Trophoblast cell (in vitro differentiated cells and primary cell): ENCODE measurements around the gene CASP2.

Experiments
- DNase-seq, 2 donors: peaks; one replicate each; pipeline ENCODE4 v3.0.0-alpha.2; 2016
- H2AFZ ChIP-seq: 2 replicates; pipeline ENCODE4 v1.6.1; 2013; ENCODE audit warnings: low read length, moderate library complexity, mild to moderate bottlenecking; ENCODE audit not compliant: insufficient read depth, poor library complexity
- H2AK5ac ChIP-seq: 2 replicates; pipeline ENCODE4 v1.6.1; 2013; ENCODE audit warnings: mild to moderate bottlenecking, low read length
- H2BK120ac ChIP-seq: 2 replicates; pipeline ENCODE4 v1.6.1; 2013; ENCODE audit warnings: low read length, mild to moderate bottlenecking, moderate library complexity; ENCODE audit not compliant: insufficient read depth, poor library complexity
- H2BK12ac ChIP-seq: 2 replicates; pipeline ENCODE4 v1.6.1; 2013; ENCODE audit warnings: mild to moderate bottlenecking, low read length, moderate library complexity
- H2BK5ac ChIP-seq: 2 replicates; pipeline ENCODE4 v1.6.1; 2013; ENCODE audit warnings: low read length, low read depth, moderate library complexity, mild to moderate bottlenecking; ENCODE audit not compliant: poor library complexity
- H3K14ac ChIP-seq: 2 replicates; pipeline ENCODE4 v1.6.1; 2013; ENCODE audit warnings: mild to moderate bottlenecking, low read length
- H3K18ac ChIP-seq: 2 replicates; pipeline ENCODE4 v1.6.1; 2013; ENCODE audit warnings: mild to moderate bottlenecking, low read length
- H3K23ac ChIP-seq: 2 replicates; pipeline ENCODE4 v1.6.1; 2013; ENCODE audit warnings: low read length
- H3K27ac ChIP-seq: 2 replicates; pipeline ENCODE4 v1.5.1; 2013; ENCODE audit warnings: low read depth, mild to moderate bottlenecking, inconsistent platforms, low read length, moderate library complexity
- H3K27me3 ChIP-seq: 2 replicates; pipeline ENCODE4 v1.6.1; 2013; ENCODE audit warnings: inconsistent platforms, mild to moderate bottlenecking, low read length, moderate library complexity; ENCODE audit not compliant: insufficient read depth
- H3K36me3 ChIP-seq, 2 experiments: 1 replicate in 1 of 2; 2 replicates in 1 of 2; pipeline ENCODE4 v1.6.1; 2013; ENCODE audit warnings: low read length in 2 of 2, mild to moderate bottlenecking in 2 of 2, moderate library complexity in 1 of 2; ENCODE audit not compliant: insufficient read depth in 2 of 2, control insufficient read depth in 1 of 2
- H3K4ac ChIP-seq: 2 replicates; pipeline ENCODE4 v1.6.1; 2013; ENCODE audit warnings: low read depth, mild to moderate bottlenecking, low read length, moderate library complexity
- H3K4me1 ChIP-seq, 2 experiments: 1 replicate in 1 of 2; 2 replicates in 1 of 2; pipeline ENCODE4 v1.6.1; 2013; ENCODE audit warnings: low read length in 2 of 2, mild to moderate bottlenecking in 2 of 2, moderate library complexity in 1 of 2; ENCODE audit not compliant: insufficient read depth in 2 of 2, control insufficient read depth in 1 of 2
- H3K4me2 ChIP-seq: 2 replicates; pipeline ENCODE4 v1.6.1; 2013; ENCODE audit warnings: inconsistent platforms, mild to moderate bottlenecking, low read length, moderate library complexity
- H3K4me3 ChIP-seq: 2 replicates; pipeline ENCODE4 v1.5.1; 2013; ENCODE audit warnings: mild to moderate bottlenecking, low read depth, low read length, inconsistent platforms
- H3K79me1 ChIP-seq: one replicate; pipeline ENCODE4 v1.6.1; 2013; ENCODE audit warnings: low read length
- H3K79me2 ChIP-seq: 2 replicates; pipeline ENCODE4 v1.6.1; 2013; ENCODE audit warnings: low read length, mild to moderate bottlenecking; ENCODE audit not compliant: control insufficient read depth, insufficient read depth, poor library complexity
- H3K9ac ChIP-seq: 2 replicates; pipeline ENCODE4 v1.6.1; 2013; ENCODE audit warnings: mild to moderate bottlenecking, low read length
- H3K9me3 ChIP-seq: 2 replicates; pipeline ENCODE4 v1.6.1; 2013; ENCODE audit warnings: low read depth, mild to moderate bottlenecking, control low read depth, inconsistent platforms, low read length; ENCODE audit not compliant: insufficient read depth
- H4K12ac ChIP-seq: 2 replicates; pipeline ENCODE4 v1.6.1; 2013; ENCODE audit warnings: low read depth, mild to moderate bottlenecking, low read length, moderate library complexity
- H4K8ac ChIP-seq: 2 replicates; pipeline ENCODE4 v1.6.1; 2013; ENCODE audit warnings: low read depth, mild to moderate bottlenecking, low read length, moderate library complexity
- H4K91ac ChIP-seq: one replicate; pipeline ENCODE4 v1.6.1; 2013; ENCODE audit warnings: low read depth, mild to moderate bottlenecking, low read length, moderate library complexity
- WGBS: extraction: QIAGEN DNeasy Blood & Tissue Kit; methylation state at CpG from one replicate; pipeline ENCODE4 v1.1.7; 2013; ENCODE audit warnings: missing lambda C conversion rate; ENCODE audit not compliant: insufficient read length, insufficient coverage; ENCODE audit errors: extremely low coverage; 5-methylcytosine and 5-hydroxymethylcytosine counted together

The CASP2 gene

GRCh38 chr7:143345428-143345900 lies 57.3 kb downstream of the CASP2 start:
- Histone ChIP-seq H3K4me1 (no peaks in the 10 kb centered on the region), H3K9me3 (no peaks in the 10 kb centered on the region), H4K91ac (no peak overlapping the region), H3K14ac (no peak overlapping the region), H3K4me2 (peak overlapping the region; percentile 66), H3K4ac (no peak overlapping the region), H4K8ac (peak overlapping the region; percentile 84), H2AFZ (peak overlapping the region; percentile 65), H3K18ac (no peak overlapping the region), H2AK5ac (no peak overlapping the region), H2BK120ac (peak overlapping the region; percentile 18), H3K79me1 (peaks cover 2% of the 10 kb centered on the region), H2BK5ac (no peak overlapping the region), H3K9ac (no peak overlapping the region), H3K79me2 (no peaks in the 10 kb centered on the region), H4K12ac (peak overlapping the region; percentile 68), H3K4me3 (no peak overlapping the region), H3K36me3 (no peaks in the 10 kb centered on the region), H3K23ac (no peak overlapping the region), H2BK12ac (peak overlapping the region; percentile 44), H3K27ac (no peak overlapping the region), H3K27me3 (no peaks in the 10 kb centered on the region)
- WGBS, result no CpG with 5 or more reads among the region's 35 CpGs
- peak; percentile 18 to 49 for DNase-seq

DNA sequence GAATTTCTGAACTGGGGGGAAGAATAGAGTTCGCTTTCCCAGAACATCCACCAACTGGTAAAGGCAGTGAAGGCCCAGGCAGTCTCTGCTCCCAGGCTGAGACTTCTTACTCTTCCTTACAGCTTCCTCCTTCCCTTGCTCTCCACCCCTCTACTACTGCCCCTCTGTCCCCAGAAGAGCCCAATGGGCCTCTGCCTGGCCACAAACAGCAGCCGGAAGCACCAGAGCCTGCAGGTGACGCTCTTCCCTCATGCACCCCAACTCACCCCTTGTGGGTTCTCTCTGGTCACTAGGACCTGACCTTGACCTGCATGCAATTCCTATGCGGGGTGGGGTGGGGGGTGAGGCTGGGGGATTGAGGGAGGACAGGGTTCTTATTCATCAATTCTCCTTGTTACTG lies 57.9 kb downstream of the CASP2 start:
- no CpG with 5 or more reads among the region's 4 CpGs for WGBS
- no peak overlapping the region for H3K27ac ChIP-seq

DNA sequence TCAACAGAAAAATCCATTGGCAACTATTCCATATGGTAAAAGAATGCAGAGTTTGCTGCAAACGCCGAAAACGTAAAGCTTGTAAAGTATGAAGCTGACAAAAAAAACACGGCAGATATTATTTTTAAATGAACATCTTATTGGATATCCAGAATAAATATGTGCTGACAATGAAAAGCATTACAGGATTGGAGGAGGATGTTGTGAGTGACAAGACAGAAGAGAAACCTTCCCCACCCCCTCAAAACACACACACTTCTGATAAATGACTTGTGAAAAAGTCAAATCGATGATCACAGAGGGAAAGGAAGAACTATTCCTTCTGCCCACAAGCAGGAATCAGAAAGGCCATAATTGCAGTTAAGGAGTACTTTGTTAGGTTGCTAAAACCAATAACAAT lies 59.8 kb downstream of the CASP2 start:
- Histone ChIP-seq H3K14ac (no peak overlapping the region), H4K91ac (no peak overlapping the region), H3K79me1 (peaks cover 2% of the 10 kb centered on the region), H3K9me3 (no peaks in the 10 kb centered on the region), H3K27ac (no peak overlapping the region), H3K27me3 (no peaks in the 10 kb centered on the region), H3K4me1 (peaks cover 6 to 7% of the 10 kb centered on the region in 2 experiments), H2AFZ (no peak overlapping the region), H2BK12ac (no peak overlapping the region), H3K23ac (no peak overlapping the region), H3K4ac (no peak overlapping the region), H4K8ac (no peak overlapping the region), H3K36me3 (no peaks in the 10 kb centered on the region), H2AK5ac (no peak overlapping the region), H3K4me3 (no peak overlapping the region), H3K4me2 (no peak overlapping the region), H3K9ac (no peak overlapping the region), H3K79me2 (no peaks in the 10 kb centered on the region), H4K12ac (no peak overlapping the region), H2BK120ac (no peak overlapping the region), H3K18ac (no peak overlapping the region), H2BK5ac (no peak overlapping the region)
- no peak for DNase-seq
- WGBS, result no CpG with 5 or more reads among the region's 5 CpGs

More for the DNA sequence above, 57.9 kb downstream of the CASP2 start:
- no peaks in the 10 kb centered on the region for H3K9me3 ChIP-seq
- no peak overlapping the region for H4K91ac ChIP-seq
- no peaks in the 10 kb centered on the region for H3K4me1 ChIP-seq
- no peak overlapping the region for H2BK12ac ChIP-seq
- no peak overlapping the region for H2BK5ac ChIP-seq
- no peak for DNase-seq
- H3K79me1 ChIP-seq, result peaks cover 2% of the 10 kb centered on the region
- no peak overlapping the region for H2AFZ ChIP-seq
- H3K79me2 ChIP-seq, result no peaks in the 10 kb centered on the region
- no peak overlapping the region for H3K4ac ChIP-seq
- no peak overlapping the region for H3K9ac ChIP-seq
- H4K12ac ChIP-seq, result no peak overlapping the region
- H3K23ac ChIP-seq, result no peak overlapping the region
- no peak overlapping the region for H2AK5ac ChIP-seq
- H3K4me3 ChIP-seq, result no peak overlapping the region
- H3K18ac ChIP-seq, result no peak overlapping the region
- no peak overlapping the region for H4K8ac ChIP-seq
- no peaks in the 10 kb centered on the region for H3K27me3 ChIP-seq
- no peak overlapping the region for H3K14ac ChIP-seq
- H3K4me2 ChIP-seq, result no peak overlapping the region
- H2BK120ac ChIP-seq, result no peak overlapping the region
- no peaks in the 10 kb centered on the region for H3K36me3 ChIP-seq

GRCh38 chr7:143351060-143351459 lies 62.9 kb downstream of the CASP2 start:
- Histone ChIP-seq H3K27me3 (no peaks in the 10 kb centered on the region), H3K4me3 (no peak overlapping the region), H3K79me1 (no peaks in the 10 kb centered on the region), H3K9ac (no peak overlapping the region), H4K12ac (no peak overlapping the region), H2AFZ (no peak overlapping the region), H3K4ac (no peak overlapping the region), H2BK120ac (no peak overlapping the region), H3K18ac (no peak overlapping the region), H4K91ac (no peak overlapping the region), H3K36me3 (no peaks in the 10 kb centered on the region), H3K14ac (no peak overlapping the region), H3K23ac (no peak overlapping the region), H2BK12ac (no peak overlapping the region), H3K4me1 (peaks cover 6 to 7% of the 10 kb centered on the region in 2 experiments), H4K8ac (no peak overlapping the region), H2BK5ac (no peak overlapping the region), H2AK5ac (no peak overlapping the region), H3K9me3 (no peaks in the 10 kb centered on the region), H3K4me2 (no peak overlapping the region), H3K79me2 (no peaks in the 10 kb centered on the region), H3K27ac (no peak overlapping the region)
- DNase-seq, result no peak
- WGBS, result no CpG with 5 or more reads among the region's 5 CpGs
